Upper lobe of left lung (tissue), 4 donors: ENCODE results near the gene TAF10.

Experiments
- POLR2A ChIP-seq, 4 donors: fragments of 450-650 bp; IDR thresholded peaks; one replicate each; pipeline ENCODE4 v1.5.1; 2016 to 2017; ENCODE audit warnings: antibody characterized with exemption in 4 of 4, mild to moderate bottlenecking in 2 of 4
- TF ChIP-seq, protein P1 (sequence below), 6 experiments: fragments of 450-650 bp in 4 of 6; fragments of 200-600 bp in 2 of 6; sonication (generic) in 2 of 6; IDR thresholded peaks; one replicate each; pipeline ENCODE4 v1.5.1; 2016 to 2019; ENCODE audit warnings: antibody characterized with exemption in 6 of 6

DNA sequence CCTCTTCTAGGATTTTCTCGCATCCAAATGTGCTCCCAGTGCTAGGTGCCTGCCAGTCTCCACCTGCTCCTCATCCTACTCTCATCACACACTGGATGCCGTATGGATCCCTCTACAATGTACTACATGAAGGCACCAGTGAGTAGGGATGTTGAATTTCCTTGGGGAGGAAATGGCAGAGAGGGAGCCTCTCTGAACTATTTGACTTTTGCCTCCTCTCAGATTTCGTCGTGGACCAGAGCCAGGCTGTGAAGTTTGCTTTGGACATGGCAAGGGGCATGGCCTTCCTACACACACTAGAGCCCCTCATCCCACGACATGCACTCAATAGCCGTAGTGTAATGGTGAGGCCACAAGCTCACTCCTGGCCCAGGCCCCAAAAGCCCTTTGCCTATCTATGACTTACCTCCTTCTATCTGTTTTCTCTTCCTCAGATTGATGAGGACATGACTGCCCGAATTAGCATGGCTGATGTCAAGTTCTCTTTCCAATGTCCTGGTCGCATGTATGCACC, 2.5 kb downstream of the TAF10 start:
- TF ChIP-seq, protein P1, sequence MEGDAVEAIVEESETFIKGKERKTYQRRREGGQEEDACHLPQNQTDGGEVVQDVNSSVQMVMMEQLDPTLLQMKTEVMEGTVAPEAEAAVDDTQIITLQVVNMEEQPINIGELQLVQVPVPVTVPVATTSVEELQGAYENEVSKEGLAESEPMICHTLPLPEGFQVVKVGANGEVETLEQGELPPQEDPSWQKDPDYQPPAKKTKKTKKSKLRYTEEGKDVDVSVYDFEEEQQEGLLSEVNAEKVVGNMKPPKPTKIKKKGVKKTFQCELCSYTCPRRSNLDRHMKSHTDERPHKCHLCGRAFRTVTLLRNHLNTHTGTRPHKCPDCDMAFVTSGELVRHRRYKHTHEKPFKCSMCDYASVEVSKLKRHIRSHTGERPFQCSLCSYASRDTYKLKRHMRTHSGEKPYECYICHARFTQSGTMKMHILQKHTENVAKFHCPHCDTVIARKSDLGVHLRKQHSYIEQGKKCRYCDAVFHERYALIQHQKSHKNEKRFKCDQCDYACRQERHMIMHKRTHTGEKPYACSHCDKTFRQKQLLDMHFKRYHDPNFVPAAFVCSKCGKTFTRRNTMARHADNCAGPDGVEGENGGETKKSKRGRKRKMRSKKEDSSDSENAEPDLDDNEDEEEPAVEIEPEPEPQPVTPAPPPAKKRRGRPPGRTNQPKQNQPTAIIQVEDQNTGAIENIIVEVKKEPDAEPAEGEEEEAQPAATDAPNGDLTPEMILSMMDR (IDR thresholded peaks at IDR 0.05) = no peak
- TF ChIP-seq POLR2A (IDR thresholded peaks at IDR 0.05) = no peak
